HG03139 (cell line): ENCODE data around the gene BLM.
"Not testable (repeated sequence)": the region's sequence is repeated elsewhere in the genome, so short reads cannot be mapped to it uniquely, and the experiment has no call there.

Source experiments
- ATAC-seq: cut with Tn5 transposase; IDR thresholded peaks from one replicate; pipeline ENCODE4 v1.9.1; 2021; ENCODE audit not compliant: unreplicated experiment

BLM gene

DNA sequence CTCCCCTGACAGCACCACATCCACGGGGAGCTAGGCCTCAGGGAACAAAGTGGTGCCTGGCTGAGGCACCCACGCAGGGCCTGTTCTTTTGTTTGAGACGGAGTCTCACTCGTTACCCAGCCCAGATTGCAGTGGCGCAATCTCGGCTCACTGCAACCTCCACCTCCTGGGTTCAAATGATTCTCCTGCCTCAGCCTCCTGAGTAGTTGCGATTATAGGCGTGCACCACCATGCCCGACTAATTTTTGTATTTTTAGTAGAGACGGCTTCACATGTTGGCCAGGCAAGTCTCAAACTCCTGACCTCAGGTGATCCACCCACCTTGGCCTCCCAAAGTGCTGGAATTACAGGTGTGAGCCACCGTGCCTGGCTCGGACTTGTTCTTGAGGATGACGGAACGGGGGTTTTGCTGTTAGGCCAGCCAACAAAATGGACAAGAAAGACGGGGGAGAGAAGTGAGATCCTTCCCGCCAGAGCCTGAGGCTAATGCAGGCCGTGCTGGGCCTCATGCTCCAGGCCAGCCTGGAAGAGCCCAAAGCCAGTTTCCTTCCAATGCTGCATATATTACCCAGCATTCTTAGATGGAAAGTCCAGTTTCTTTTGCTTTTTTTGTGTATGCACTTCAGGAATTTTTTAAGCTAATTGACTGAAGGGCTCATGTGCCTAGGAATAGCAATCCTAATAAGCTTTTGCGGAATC lies 123.2 kb downstream of the BLM start:
- no peak for ATAC-seq

- ATAC-seq, result no peak
These were observed 123.8 kb downstream of the BLM start for GRCh38 chr15:90840954-90841353.

- ATAC-seq, result no peak
These were observed 127.5 kb downstream of the BLM start for GRCh38 chr15:90844696-90845095.

- ATAC-seq, result peak; percentile 80
These were observed 128.2 kb downstream of the BLM start for GRCh38 chr15:90845201-90845949.

GRCh38 chr15:90849424-90849823 lies 132.3 kb downstream of the BLM start:
- ATAC-seq, result not testable (repeated sequence)

GRCh38 chr15:90851114-90851513 lies 134.0 kb downstream of the BLM start:
- no peak for ATAC-seq

DNA sequence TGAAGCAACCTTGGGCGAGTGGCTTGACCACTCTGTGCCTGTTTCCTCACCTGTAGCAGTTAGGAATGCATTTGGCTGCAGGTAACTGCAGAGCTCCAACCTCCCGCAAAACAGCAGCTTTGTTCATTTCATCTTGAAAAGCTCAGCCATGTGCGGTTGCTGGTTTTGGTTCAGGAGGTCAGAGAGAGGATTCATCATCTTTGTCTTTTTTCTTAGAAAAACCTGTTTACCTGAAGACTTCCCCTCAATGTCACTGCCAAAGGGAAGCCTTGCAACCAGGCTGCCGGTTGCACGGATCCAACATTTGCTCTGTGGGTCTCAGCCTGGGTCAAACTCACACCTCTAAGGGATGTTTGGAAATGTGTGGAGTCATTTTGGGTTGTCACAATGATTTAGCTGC lies 134.8 kb downstream of the BLM start:
- ATAC-seq, result no peak

DNA sequence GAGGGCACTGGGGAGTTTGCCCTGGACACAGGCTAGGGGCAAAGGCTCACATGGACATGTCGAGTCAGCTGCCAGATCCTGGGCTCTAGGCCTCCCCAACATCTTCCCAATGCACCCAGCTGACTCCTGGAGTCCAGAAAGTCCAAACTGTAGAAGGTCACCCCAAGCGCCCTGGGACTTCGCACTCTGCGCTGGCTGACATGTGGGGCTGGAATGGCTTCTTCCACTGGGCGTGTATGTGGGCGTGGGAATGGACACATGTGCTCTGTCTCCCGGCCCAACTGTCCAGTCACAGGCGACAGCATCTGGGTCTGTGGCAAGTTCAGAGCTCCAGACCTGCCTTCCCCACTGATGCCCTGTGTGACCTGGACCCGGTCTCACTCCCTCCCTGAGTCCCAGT lies 138.0 kb downstream of the BLM start:
- ATAC-seq, result no peak

DNA sequence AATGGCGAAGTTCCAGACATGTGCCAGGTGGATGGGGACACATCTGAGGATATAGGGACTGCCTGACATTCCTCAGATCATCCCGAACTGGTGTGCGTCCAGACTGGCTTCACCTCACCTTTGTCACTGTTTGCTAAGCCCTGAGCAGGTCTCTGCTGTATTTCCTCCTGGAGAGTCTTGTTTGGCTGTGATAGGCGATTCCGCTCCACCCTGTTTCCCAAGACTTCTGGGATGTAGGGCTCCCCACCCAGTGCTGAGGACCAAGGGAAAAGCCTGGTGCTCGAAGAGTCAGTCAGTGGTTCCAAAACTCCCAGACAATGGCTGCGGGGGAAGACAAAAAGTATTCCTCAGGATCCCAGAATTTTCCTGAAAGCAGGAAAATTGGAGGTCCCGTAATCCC lies 140.2 kb downstream of the BLM start:
- no peak for ATAC-seq

DNA sequence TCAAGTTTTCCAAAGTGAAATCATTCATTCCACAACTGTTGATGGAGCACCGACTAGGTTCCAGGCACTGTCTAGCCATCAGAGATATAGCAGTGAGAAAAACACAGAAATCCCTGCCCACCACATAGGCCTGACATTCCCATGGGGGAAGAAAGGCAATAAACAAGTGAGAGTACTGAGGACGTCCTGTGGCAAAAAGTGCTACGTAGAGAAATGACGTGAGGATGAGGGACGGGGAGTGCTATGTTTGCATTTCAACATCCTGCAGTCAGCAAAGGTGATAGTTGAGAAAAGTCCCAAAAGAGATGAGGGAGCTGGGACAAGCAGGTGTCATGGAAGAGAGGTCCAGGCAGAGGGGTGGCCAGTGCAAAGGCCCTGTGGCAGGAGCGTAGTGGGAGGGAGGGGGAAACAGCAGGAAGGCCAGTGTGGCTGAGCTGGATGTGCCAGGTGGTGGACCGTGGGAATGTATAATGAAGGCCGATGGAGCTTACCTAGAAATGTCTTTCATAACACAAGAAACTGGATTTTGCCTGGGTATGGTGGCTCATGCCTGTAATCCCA lies 140.8 kb downstream of the BLM start:
- no peak for ATAC-seq

DNA sequence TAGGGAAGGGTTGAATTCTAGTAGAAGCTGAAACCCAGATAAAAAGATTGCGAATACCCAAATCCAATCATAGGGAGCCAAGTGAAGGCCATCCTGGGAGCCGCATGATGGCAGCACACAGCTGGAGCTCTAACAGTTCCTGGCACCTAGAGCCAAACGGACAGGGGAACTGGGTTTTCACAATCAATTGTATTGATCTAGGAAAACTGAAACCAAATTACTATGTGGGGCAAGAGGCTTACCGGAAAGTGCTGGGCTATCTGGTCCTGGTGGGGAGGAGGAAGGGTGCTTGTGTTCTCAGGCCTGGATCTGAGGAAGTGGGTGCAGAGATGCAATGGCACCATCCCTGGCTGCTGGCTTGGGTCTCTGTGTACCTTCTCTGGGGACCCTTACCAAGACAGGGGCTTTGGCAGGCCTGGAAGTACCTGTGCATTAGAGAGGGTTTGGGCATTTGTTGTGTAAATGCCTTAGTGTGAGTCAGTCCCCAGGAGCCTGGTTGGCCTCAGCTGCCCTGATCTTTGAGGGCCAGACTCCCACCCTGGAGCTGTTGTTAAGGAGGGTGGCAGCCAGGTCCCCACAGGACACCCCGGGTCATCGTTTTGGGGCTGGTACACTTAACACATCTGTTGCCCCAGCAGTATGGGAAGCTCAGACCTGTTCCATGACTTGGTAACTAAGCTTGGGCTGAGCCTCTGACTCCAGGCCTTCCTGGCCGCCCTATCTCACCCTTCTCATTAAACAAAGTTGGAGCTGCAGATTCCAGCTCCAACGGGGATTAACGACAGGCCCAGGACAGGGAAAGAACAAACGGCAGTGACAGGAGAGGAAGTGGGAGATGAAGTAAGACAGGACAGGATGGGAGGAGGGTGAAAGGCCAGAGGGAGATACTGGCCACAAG lies 142.3 kb downstream of the BLM start:
- ATAC-seq, result no peak

GRCh38 chr15:90860450-90860849 lies 143.3 kb downstream of the BLM start:
- ATAC-seq, result no peak

- no peak for ATAC-seq
These were observed 144.0 kb downstream of the BLM start for GRCh38 chr15:90860942-90861675.

GRCh38 chr15:90862487-90862886 lies 145.3 kb downstream of the BLM start:
- ATAC-seq, result no peak

DNA sequence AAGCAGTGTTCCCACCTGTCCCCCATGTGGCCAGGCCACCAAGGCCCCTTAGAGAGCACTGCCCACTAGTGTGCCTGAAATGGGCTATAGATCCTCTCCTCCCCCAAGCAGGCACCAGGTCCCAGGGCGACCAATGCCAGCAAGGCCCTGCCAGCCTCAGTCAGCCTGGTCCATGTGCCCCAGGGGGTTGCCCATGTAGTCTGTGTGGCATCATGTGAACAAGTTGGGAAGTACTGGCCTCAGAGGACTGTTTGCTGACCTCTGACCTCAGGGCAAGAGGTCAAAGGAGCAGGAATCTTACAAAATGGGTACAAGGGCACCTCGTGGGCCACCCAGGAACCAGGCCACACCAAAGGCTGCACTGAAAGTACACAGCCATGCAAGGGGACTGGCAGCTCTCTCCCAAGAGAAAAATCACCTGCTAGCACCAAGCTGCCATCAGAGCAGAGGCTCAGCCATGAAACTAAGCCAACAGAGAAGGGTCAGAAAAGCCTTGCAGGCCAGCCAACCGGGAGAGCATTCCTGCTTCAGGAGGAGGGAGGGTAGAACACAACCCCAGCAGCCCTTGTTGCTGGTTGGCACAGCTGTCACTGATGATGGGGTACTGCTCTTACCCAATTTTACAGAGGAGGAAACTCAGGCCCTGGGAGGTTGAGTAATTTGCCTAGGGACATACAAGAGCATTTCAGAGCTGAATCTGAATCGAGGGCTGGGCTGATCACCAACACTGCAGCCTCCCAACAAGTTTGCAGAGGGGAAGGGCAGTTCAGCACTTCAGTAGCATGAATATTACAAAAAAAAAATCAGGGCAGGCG lies 146.0 kb downstream of the BLM start:
- no peak for ATAC-seq

DNA sequence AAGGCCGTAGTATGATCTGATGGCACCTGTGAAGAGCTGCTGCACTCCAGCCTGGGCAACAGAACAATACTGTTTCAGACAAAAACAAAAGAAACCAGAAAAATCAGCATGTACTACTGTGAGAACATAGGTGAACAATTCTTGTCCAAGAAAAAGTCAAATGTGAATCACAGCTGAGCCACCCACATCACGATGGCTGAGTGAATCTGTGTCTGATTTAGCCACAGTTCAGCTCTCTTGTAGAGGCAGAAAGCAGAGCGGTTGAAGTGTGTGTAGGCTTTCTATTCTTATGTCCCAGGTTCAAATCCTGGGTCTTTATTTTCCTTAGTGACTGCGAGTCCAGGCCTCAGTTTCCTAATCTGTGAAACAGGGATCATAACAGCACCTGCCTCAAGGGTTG lies 146.8 kb downstream of the BLM start:
- ATAC-seq, result no peak

GRCh38 chr15:90864507-90864906 lies 147.4 kb downstream of the BLM start:
- ATAC-seq, result no peak

DNA sequence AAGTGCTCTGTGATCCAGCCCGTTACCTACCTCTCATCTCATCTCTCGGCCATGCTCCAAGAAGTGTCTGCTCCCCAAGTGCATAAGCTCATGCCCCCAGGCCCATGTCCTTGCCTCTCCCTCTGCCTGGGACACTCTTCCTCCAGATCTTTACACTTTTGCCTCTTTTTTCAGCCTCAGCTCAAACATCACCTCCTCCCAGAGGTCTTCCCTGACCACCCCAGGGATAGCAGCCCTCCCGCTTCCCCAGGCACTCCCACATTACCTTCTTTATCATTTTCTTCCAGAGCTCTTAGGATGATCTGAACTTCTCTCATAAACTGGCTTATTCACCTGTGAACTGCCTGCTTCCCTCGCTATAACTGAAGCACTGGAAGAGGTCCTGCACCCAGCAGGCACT lies 148.6 kb downstream of the BLM start:
- ATAC-seq, result no peak
